MM.1S (cell line): ENCODE data around the gene ISYNA1.

Experiments used
- DNase-seq: peaks from one replicate; pipeline ENCODE4 v3.0.0-alpha.2; 2015
- H2AFZ ChIP-seq: fragments of 300-600 bp; sonication (generic); 2 replicates; pipeline ENCODE4 v1.6.0; 2016; ENCODE audit warnings: antibody characterized with exemption, low read length
- H3F3A ChIP-seq: fragments of 300-600 bp; sonication (generic); 2 replicates; pipeline ENCODE4 v1.6.1; 2016; ENCODE audit warnings: mild to moderate bottlenecking, antibody characterized with exemption, low read length, moderate library complexity, mixed read lengths; ENCODE audit not compliant: insufficient read depth
- H3K27ac ChIP-seq: fragments of 300-600 bp; sonication (generic); 2 replicates; pipeline ENCODE4 v1.5.1; 2016; ENCODE audit warnings: mild to moderate bottlenecking, low read length
- H3K27me3 ChIP-seq: fragments of 300-600 bp; sonication (generic); replicated peaks from 2 replicates; pipeline ENCODE4 v1.6.0; 2016; ENCODE audit warnings: low read length; ENCODE audit not compliant: insufficient read depth
- H3K36me3 ChIP-seq: fragments of 300-600 bp; sonication (generic); replicated peaks from 2 replicates; pipeline ENCODE4 v1.6.1; 2016; ENCODE audit warnings: mild to moderate bottlenecking, low read length, mixed read lengths; ENCODE audit not compliant: insufficient read depth
- H3K4me1 ChIP-seq: fragments of 300-600 bp; sonication (generic); 2 replicates; pipeline ENCODE4 v1.6.1; 2016; ENCODE audit warnings: low read length, mixed read lengths
- H3K4me2 ChIP-seq: fragments of 300-600 bp; sonication (generic); 2 replicates; pipeline ENCODE4 v1.6.0; 2016; ENCODE audit warnings: low read depth, low read length
- H3K4me3 ChIP-seq: fragments of 300-600 bp; sonication (generic); 2 replicates; pipeline ENCODE4 v1.5.1; 2016; ENCODE audit warnings: low read length, mixed read lengths
- H3K79me2 ChIP-seq: fragments of 300-600 bp; sonication (generic); 2 replicates; pipeline ENCODE4 v1.6.1; 2016; ENCODE audit warnings: mixed run types, low read length, mixed read lengths
- H3K9ac ChIP-seq: fragments of 300-600 bp; sonication (generic); 2 replicates; pipeline ENCODE4 v1.6.1; 2016; ENCODE audit warnings: low read length, mixed read lengths
- H3K9me2 ChIP-seq: fragments of 300-600 bp; sonication (generic); replicated peaks from 2 replicates; pipeline ENCODE4 v1.6.1; 2016; ENCODE audit warnings: mild to moderate bottlenecking, low read length, mixed read lengths; ENCODE audit not compliant: insufficient read depth
- H3K9me3 ChIP-seq: fragments of 300-600 bp; sonication (generic); replicated peaks from 2 replicates; pipeline ENCODE4 v1.6.1; 2016; ENCODE audit warnings: mild to moderate bottlenecking, low read length, mixed read lengths; ENCODE audit not compliant: insufficient read depth
- H4K20me1 ChIP-seq: fragments of 300-600 bp; sonication (generic); 2 replicates; pipeline ENCODE4 v1.6.1; 2016; ENCODE audit warnings: mild to moderate bottlenecking, low read length, moderate library complexity, mixed read lengths; ENCODE audit not compliant: insufficient read depth
- EZH2 ChIP-seq: fragments of 300-600 bp; sonication (generic); optimal IDR thresholded peaks from 2 replicates; pipeline ENCODE3; 2017; ENCODE audit warnings: low read depth, mild to moderate bottlenecking, antibody characterized with exemption, low read length, mixed read lengths
- EZH2phosphoT487 ChIP-seq: fragments of 300-600 bp; sonication (generic); IDR thresholded peaks from 2 replicates; pipeline ENCODE4 v1.6.1; 2018; ENCODE audit warnings: antibody characterized with exemption, low read length
- TF ChIP-seq, protein P1 (sequence below): fragments of 300-600 bp; sonication (generic); IDR thresholded peaks from 2 replicates; pipeline ENCODE4 v1.5.1; 2016; ENCODE audit warnings: antibody characterized with exemption, low read length, mixed read lengths

Gene ISYNA1

DNA sequence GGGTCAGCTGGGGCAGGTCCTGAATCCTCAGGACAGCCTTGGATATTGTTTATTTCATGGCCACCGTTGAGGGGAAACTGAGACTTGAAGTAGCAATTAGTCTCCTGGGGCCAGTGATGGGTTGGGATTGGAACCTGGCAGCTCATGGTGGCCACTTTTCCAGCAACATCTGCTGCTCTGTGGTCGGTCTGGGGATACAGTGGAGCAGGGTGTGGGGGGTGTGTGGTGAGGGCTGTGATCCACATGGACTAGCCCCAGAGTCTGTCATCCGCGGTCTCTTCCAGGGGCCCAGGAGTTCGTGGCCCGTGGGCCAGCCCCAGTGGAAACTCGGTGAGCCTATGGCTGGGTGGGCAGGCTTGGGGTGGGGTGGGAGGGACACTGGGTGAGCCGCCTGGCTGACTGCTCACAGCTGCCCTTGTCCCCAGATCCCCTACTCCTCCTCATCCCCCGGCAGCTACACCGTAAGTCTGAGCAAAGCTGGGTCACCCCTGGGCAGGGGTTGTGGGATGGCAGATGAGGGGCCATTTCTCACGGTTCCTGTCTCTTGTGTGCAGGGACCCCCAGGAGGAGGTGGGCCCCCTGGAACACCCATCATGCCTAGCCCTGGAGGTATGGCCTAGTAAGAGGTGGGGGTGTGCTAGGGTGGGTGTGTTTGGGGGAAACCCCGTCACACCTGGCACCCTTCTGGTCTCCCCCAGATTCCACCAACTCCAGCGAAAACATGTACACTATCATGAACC is 5.5 kb downstream of the ISYNA1 start:
- H3K27ac ChIP-seq, result no peak overlapping the region
- H3K4me3 ChIP-seq, result no peak overlapping the region
- H2AFZ ChIP-seq, result no peak overlapping the region
- H3K9me2 ChIP-seq, result no peaks in the 10 kb centered on the region
- peaks cover 16% of the 10 kb centered on the region; the same call in 1 of the 2 replicates for H3K27me3 ChIP-seq
- H3K9ac ChIP-seq, result no peak overlapping the region
- H3K4me2 ChIP-seq, result peak overlapping the region; percentile 47; the same call in 1 of the 2 replicates
- no peaks in the 10 kb centered on the region for H3K36me3 ChIP-seq
- H4K20me1 ChIP-seq, result no peaks in the 10 kb centered on the region
- peaks cover 4% of the 10 kb centered on the region; the same call in 1 of the 2 replicates for H3K4me1 ChIP-seq
- H3K9me3 ChIP-seq, result no peaks in the 10 kb centered on the region
- H3F3A ChIP-seq, result no peaks in the 10 kb centered on the region
- DNase-seq, result no peak
- H3K79me2 ChIP-seq, result no peaks in the 10 kb centered on the region
- TF ChIP-seq EZH2, result no peak
- TF ChIP-seq, protein P1, sequence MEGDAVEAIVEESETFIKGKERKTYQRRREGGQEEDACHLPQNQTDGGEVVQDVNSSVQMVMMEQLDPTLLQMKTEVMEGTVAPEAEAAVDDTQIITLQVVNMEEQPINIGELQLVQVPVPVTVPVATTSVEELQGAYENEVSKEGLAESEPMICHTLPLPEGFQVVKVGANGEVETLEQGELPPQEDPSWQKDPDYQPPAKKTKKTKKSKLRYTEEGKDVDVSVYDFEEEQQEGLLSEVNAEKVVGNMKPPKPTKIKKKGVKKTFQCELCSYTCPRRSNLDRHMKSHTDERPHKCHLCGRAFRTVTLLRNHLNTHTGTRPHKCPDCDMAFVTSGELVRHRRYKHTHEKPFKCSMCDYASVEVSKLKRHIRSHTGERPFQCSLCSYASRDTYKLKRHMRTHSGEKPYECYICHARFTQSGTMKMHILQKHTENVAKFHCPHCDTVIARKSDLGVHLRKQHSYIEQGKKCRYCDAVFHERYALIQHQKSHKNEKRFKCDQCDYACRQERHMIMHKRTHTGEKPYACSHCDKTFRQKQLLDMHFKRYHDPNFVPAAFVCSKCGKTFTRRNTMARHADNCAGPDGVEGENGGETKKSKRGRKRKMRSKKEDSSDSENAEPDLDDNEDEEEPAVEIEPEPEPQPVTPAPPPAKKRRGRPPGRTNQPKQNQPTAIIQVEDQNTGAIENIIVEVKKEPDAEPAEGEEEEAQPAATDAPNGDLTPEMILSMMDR, result no peak

DNA sequence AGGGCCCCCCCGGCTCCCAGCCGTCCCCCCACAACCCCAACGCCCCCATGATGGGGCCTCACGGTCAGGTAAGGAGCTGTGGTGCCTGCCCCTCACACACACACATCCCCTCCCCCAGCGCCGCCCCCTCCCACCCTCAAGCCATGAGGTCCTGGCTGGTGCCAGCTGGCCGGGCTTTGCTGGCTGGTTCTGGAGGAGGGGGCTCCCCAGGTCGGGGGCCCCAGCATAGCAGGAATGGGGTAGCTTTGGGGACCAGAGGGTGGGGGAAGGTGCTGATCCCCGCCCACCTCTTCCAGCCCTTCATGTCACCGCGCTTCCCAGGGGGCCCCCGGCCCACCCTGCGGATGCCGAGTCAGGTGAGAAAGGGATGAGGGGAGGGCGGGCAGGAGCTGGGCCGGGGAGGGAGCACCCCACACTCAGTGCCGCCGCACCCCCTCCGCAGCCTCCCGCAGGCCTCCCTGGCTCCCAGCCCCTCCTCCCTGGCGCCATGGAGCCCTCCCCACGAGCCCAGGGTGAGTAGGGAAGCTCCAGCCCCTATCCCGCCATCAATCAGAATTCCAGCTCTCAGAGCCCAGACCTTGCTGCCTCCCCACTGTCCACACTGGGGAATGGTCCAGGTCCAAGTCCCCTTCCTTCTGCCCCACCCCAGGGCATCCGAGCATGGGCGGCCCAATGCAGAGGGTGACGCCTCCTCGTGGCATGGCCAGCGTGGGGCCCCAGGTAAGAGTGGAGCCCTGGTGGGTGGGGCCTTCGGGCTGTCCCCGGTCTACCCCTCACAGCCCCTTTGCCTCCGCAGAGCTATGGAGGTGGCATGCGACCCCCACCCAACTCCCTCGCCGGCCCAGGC is 6.4 kb downstream of the ISYNA1 start:
- Histone ChIP-seq H3K9me3 (no peaks in the 10 kb centered on the region), H3K4me3 (no peak overlapping the region), H3K27ac (no peak overlapping the region), H2AFZ (no peak overlapping the region), H3K4me1 (peaks cover 4% of the 10 kb centered on the region; the same call in 1 of the 2 replicates), H4K20me1 (no peaks in the 10 kb centered on the region), H3K4me2 (no peak overlapping the region), H3K9me2 (no peaks in the 10 kb centered on the region), H3K27me3 (peaks cover 16% of the 10 kb centered on the region; the same call in 1 of the 2 replicates), H3K79me2 (no peaks in the 10 kb centered on the region), H3K9ac (no peak overlapping the region), H3K36me3 (no peaks in the 10 kb centered on the region), H3F3A (no peaks in the 10 kb centered on the region)
- TF ChIP-seq EZH2phosphoT487, result no peak
- TF ChIP-seq EZH2, result no peak
- TF ChIP-seq, protein P1, result no peak
- DNase-seq, result no peak

DNA sequence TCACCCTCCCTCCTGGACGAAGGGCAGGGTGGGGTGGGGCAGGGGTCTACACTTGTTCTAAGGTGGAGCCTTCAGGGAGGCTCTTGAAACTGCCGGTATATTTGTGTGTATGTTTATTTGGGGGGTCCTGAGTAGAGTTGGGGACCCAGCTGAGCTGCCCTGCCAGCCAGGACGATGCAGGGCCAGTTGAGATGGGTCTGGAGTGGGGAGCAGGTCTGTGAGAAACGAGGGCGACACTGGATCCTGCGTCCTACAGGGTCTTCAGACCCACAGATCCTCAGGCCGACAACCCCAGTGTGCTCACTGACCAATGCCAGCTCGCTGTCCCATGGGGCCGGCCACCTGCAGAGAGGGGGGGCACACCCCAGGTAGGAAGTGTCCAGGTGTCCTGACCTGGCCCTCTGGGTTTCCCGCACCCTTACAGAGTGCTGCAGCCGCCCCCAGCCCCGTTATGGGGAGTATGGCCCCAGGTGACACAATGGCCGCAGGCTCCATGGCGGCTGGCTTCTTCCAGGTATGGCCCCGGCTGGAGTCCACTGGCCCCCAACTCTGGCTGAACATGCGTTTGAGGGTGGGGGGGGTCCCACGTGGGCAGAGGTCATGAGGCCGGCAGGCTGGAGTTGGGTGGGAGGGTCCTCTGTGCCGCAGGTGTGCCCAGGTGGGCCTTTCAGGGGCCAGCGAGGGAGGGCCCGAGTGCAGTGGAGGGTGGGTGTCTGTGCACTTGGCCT is 7.4 kb downstream of the ISYNA1 start:
- H3K9ac ChIP-seq, result no peak overlapping the region
- H3K79me2 ChIP-seq, result no peaks in the 10 kb centered on the region
- H3K4me1 ChIP-seq, result peaks cover 4% of the 10 kb centered on the region; the same call in 1 of the 2 replicates
- no peaks in the 10 kb centered on the region for H4K20me1 ChIP-seq
- TF ChIP-seq EZH2phosphoT487 (no peak), EZH2 (no peak)
- TF ChIP-seq, protein P1, result no peak
- no peaks in the 10 kb centered on the region for H3K9me2 ChIP-seq
- H2AFZ ChIP-seq, result no peak overlapping the region
- H3K9me3 ChIP-seq, result no peaks in the 10 kb centered on the region
- H3F3A ChIP-seq, result no peaks in the 10 kb centered on the region
- H3K4me3 ChIP-seq, result no peak overlapping the region
- H3K27me3 ChIP-seq, result peaks cover 16% of the 10 kb centered on the region; the same call in 1 of the 2 replicates
- H3K36me3 ChIP-seq, result no peaks in the 10 kb centered on the region
- DNase-seq, result no peak
- H3K4me2 ChIP-seq, result no peak overlapping the region
- H3K27ac ChIP-seq, result no peak overlapping the region
